Ramos (cell line): ENCODE results near the gene SBK2.
"Not testable (repeated sequence)": the region's sequence is repeated elsewhere in the genome, so short reads cannot be mapped to it uniquely, and the experiment has no call there.

Source experiments
- in situ Hi-C: fragments of 300-500 bp; cut with MboI; formaldehyde crosslinking; loops from one replicate; pipeline ENCODE4 v1.14.3; 2022; ENCODE audit warnings: low sequenced_read_pairs; ENCODE audit not compliant: unreplicated experiment

SBK2 gene

DNA sequence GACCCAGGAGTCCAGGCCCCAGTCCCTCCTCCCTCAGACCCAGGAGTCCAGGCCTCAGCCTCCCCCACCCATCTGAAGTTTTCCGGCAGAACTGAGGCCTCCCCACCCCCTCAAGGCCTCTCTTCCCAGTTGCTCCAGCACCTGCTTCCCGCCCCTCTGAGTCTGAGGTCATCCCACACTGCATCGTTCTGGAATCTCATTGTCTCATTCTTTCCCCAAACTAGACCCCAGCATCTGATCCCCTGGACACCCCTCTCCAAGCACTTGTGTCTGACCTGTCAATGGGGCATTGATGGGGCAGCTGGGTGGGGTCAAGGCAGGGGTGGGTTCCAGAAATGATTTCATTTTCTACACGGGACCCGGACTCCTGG is 793 bp upstream of the SBK2 start:
- in situ Hi-C loops: no loop called here

DNA sequence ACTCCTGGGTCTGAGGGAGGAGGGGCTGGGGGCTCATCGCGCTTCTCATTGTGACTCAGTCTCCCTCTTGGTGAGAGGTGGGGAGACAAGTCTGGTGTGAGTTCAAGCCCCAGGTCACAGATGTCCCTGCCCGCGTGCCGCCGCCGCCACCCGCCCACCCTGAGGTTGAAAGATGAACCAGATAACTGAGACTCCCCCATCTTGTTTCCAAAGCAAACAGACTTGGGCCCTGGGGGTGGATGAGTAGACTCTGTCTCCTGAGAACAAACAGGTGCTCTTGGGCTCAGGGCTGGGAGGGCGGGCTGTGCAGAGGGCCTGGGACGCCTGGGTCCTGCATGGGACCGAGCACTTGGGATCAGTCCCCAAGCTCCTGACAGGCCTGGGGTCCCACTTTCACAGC is 567 bp downstream of the SBK2 start:
- in situ Hi-C loops: no loop called here

DNA sequence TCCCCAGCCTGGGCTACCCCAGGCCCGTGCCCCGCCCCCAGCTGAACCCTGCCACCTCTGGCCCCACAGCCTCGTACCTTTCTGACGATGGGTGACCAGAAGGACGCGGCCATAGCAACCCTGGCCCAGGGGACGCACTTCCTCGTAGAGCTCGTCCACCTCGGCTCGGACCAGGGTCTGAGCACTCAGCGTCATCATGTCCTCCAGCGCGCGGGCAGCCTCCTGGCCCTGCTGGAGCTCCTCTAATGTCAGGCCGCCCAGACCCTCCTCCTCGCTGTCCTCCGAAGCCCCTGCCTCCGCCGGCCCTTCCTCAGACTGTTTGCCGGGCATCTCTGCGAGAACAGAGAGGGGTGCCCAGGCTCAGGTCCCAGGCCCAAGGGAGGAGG is 975 bp downstream of the SBK2 start:
- in situ Hi-C loops: no loop called here

DNA sequence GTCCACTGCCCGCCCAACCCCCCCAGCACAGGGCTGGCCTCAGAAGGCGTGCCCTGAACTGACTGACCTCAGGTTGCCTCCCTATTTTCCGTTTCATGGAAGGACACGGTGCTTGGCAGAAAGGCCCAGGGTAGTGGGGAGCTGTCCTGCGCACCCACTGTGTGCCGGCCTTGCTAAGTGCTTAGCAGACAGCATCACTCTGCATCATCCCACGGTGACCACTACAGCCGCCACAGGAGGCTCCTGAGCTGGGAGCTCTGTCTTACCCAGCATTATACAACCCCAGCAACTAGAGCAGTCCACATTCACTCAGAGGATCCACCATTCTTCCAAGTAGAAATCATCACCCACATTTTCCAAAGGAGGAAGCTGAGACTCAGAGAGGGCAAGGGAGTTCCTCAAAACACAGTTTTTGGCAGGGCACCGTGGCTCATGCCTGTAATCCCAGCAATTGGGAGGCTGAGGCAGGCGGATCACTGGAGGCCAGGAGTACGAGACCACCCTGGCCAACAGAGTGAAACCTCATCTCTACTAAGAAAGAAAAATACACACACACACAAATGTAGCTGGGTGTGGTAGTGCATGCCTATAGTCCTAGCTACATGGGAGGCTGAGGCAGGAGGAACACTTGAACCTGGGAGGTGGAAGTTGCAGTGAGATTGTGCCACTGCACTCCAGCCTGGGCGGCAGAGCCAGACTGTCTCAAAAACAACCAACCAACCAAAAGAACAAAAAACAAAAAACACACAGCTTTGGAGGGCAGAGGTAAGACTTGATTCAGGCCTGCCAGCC is 1.6 kb downstream of the SBK2 start:
- in situ Hi-C loops: no loop called here

DNA sequence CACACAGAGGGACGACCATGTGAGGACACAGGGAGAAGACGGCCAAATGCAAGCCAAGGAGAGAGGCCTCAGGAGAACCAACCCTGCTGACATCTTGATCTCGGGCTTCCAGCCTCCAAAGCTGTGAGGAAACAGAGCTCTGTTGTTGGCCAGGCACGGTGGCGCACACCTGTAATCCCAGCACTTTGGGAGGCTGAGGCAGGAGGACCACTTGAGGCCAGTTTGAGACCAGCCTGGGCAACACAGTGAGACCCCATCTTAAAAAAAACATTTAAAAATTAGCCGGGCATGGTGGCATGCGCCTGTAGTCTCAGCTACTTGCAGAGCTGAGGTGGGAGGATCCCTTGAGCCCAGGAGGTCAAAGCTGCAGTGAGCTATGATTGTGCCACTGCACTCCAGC is 2.7 kb downstream of the SBK2 start:
- in situ Hi-C loops: not testable (repeated sequence)

DNA sequence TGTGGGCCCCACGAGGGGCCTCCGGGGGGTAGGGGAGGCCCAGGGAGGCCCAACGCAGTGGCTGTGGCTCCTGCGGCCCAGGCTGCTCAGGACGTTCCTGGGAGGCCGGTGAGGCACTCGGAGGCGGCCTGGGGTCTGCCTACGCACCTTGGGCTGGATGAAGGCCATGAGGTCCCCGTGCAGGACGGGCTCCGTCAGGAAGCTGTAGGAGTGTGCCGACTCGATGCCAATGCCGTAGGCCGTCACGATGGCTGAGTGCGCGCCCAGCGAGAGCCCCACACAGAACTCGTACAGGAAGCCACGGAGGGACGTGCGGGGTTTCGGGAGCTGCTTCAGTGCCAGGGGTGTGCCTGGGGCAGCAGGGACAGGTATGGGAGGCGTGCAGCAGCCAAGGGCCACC is 5.9 kb downstream of the SBK2 start:
- in situ Hi-C loops: no loop called here

DNA sequence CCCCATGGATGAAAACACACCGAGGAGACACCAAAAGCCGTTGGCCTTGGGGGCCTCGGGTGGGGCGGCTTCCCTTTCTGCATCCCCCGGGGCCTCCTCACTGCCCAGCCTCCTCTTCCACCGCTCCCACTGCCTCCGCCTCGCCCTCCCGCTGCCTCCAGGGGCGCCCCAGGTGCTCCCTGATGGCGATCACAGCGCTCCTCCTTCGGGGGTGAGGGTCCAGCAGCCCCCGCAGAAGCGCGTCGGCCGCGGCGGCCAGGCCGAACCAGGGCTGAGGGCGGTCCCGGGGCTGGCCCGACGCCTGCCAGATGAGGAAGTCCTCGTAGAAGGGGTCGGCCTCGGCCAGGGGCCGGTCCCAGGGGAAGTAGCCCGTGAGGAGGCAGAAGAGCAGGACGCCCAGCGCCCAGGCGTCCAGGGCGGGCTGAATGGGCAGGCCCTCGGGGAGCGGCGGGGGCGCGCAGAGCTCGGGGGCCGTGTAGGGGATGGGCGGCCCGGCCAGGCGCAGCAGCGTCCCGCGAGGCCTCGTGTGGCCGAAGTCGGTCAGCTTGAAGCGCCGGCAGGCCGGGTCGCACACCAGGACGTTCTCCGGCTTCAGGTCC is 7.2 kb downstream of the SBK2 start:
- in situ Hi-C loops: no loop called here

DNA sequence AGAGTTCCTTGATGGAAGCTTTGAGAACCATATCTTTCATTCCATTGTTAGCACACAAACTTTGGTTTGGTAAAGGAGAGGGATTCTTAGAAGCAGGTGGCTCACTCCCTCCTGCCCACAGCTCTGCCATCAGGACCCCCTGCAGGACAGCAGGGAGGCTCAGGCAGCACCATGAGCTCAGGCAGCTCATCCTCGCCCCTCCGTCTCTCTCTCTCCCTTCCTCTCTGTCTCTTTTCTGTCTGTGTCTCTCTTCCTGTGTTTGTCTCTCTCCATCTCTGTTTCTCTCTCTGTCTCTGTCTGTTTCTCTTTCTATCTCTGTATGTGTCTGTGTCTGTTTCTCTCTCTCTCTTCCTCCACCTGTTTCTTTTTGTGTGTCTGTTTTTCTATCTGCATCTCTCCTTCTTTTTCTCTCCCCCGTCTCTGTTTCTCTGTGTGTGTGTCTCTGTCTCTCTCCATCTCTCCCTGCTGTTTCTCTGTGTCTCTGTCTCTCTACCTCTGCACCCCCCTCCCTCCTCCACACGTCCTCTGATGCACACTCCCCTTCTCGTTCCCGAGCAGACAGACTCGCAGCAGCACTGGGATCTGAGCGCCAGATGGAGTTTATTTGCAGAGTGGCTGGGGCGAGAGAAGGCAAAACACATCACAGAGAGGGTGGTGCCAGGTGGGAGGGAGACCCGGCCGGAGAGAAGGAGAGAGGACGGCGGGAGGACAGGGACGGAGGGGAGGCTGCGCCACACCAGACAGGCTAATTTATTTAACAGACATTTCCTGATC is 8.7 kb downstream of the SBK2 start:
- in situ Hi-C loops: no loop called here

DNA sequence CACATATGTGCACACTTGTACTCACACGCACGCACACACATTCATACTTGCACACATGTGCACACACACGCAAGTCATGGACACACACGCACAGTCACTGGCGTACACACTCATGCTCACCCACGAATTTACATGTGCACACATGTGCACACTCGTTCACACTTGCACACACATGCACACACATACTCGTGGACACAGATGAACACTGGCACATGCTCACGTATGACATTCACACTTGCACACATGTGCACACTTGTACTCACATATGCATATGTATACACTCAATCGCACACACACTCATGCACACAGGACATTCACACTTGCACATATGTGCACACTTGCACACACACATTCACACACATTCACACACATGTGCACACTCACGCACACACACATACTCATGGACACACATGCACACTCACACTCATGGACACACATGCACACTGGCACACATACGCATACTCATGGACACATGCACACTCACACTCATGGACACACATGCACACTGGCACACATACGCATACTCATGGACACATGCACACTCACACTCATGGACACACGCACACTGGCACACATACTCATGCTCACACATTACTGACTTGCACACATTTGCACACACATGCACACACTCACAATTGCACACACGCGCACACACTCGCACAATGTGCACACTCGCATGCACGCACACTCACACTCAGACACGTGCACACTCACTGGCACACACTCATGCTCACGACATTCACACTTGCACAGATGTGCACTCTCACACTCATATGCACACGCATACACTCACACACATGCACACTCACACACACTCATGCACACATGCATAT is 9.5 kb downstream of the SBK2 start:
- in situ Hi-C loops: no loop called here

DNA sequence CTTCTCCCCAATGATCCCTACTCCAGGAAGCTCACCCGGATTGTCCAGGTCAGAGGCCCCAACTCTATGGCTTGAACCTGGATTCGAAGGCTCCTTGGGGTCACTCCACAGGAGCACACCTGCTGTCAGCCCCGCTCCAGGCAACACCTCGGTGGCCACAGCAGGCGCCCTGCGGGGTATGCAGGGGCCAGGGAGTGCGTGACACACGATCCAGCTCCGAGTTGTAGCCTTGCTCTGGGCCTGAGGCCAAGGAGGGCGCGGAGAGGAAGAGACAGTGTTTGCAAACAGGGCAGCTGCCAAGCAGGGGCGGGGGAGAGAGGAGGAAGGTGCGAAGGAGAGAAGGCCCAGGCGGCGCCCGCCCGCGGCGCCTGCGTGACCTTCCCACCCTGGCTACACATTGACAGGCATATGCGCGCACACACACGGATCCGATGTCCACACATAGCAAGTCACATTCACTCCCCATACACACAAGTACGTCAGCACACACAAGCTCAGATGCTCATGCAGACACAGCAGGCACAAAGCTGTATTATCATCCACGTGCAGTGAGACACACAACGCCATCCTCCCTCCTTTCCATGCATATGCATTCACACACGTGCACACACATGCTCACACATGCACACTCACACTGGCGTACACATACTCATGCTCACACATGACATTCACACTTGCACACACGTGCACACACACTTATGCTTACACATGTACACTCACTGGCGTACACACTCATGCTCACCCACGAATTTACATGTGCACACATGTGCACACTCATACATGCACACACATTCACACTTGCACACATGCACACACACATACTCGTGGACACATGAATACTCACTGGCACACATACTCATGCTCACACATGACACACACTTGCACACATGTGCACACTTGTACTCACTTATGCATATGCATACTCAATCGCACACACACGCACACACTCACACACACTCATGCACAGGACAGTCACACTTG is 10.4 kb downstream of the SBK2 start:
- in situ Hi-C loops: no loop called here

DNA sequence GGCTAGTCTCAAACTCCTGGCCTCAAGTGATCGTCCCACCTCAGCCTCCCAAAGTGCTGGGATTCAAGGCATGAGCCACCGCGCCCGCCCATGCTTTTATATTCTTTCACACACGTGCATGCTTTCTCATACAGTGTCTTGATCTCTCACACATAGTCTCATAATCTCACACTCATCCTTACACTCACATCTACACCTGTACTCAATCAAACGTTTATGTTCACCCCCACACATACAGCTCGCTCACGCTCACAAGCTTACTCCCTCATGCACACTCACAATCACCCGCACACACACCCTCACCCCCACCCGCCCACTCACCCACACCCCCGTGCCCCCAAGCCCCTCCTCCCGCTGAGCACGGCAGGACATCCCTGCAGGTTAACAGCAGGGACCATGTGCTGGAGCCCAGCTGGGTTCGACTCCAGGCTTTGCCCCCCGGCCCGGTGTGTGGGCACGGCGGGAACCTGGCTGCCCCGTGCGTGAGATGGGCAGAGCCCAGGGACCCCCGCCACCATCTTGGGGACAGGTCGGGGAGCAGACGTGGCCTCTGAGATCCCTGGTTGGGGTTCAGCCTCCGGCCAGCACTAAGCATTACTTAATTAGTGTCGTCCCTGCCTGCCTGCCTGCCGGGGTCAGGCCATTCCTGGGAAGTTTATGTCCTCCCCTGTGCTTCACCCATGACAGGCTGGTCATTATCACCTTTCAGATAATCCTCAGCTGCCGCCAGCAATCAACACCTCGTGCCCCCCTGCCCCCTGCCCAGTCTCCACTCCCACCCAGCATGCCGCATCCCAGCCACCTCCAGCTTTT is 11.4 kb downstream of the SBK2 start:
- in situ Hi-C loops: no loop called here

DNA sequence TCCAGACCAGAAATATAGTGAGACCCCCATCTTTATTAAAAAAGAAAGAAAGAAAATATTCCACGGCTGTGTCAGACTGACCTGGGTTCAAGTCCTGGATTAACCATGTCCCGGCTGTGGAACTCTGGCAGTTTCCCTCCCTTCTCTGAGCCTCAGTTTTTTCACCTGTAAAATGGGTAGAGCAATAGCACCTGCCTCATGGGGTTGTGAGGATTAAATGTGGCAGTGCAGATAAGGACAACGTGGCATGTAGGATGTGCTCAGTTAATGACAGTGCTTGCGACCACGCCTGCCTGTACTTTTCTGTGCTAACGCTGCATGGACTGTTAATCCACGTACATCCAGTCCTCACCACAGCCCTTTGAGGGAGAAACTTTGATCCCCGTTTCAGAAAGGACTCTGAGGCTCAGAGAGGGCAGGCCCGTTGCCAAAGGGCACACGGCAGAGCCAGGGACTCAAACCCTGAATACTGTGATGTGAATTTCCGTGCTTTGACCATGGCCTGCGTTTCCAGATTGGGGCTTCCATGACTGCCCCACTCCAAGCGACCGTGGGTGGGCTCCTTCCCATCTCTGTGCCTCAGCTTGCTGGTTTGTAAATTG is 16.1 kb downstream of the SBK2 start:
- in situ Hi-C loops: no loop called here

DNA sequence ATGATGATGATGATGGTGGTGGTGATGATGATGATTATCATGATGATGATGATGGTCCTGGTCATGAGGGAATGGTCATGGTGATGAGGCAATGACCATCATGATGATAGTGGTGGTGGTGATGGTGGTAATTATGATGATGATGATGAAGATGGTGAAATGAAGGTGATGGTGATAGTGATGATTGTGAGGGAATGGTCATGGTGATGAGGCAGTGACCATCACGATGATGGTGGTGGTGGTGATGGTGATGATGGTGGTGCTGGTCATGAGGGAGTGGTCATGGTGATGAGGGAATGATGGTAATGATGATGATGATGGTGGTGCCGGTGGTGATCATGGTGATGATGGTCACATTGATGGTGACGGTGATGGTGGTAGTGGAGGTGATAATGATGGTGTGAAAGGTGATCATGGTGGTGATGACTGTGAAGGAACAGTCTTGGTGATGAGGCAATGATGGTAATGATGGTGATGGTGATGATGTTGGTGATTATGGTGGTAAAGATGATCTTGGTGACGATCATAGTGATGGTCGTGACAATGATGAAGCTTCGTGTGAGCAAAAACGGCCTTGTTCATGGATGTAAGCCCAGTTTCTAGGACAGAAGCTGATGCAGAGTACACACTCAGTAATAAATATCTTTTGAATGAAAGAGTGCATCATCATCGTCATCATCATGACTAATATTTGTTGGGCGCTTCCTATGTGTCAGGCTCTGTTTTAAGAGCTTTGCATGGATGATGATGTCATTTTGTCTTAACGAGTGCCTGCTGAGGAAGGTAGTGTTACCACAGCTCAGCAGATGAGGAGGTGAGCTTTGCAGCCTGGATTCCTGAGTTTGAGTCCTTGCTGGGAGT is 17.3 kb downstream of the SBK2 start:
- in situ Hi-C loops: loop anchor here (5.0 to 10.0 kb wide), 2 partner anchors 108 to 285 kb away; no protein-coding TSS in a partner anchor

DNA sequence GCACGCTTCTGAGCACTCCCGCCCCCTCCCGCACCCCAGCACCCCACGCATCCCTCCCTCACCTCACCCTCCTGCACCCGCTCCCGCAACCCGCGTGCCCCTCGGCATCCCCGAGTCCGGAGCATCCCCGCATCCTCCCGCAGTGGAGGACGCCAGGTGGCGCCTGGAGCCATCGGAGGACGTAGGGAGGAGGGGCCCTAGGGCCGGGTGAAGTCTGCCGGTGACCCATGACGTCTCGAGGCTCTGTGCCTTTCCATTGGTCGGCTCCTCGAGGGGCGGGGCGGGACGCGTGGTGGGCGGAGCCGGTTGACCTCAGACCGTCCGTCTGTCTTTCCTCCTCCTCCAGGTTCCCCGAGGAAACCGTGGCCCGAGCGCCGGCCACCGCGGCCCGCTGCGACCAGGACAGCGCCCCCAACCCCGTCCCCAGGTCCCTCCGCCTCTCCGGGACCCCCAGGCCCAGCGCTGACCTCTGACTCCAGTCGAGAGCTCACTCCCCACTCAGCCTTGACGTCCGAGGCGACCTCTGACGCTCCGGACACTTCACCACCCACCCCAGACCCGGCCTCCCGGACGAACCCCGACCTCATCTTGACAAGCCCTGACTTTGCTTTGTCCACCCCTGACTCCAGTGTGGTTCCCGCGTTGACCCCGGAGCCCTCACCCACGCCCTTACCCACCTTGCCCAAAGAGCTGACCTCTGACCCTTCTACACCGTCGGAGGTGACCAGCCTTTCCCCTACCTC is 19.9 kb downstream of the SBK2 start:
- in situ Hi-C loops: loop anchor here (5.0 to 10.0 kb wide), 2 partner anchors 110 to 288 kb away; no protein-coding TSS in a partner anchor

DNA sequence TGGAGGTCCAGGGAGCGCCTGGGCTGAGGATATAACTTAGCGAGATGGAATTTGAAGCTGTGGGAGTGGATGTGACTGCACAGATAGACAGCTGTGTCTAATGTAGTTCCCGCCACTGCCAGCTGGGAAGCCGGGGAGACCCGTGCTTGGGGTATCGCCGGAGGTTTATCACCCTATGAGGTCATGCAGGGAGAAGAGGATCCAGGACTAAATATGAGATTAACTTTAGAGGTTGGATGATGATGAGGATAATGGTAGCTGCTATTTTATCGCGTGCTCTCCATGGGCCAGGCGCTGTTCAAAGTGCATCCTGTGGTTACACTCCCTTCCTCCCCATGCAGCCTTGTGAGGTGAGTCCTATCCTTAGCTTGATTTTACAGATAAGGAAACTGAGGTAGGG is 28.8 kb downstream of the SBK2 start:
- in situ Hi-C loops: no loop called here

DNA sequence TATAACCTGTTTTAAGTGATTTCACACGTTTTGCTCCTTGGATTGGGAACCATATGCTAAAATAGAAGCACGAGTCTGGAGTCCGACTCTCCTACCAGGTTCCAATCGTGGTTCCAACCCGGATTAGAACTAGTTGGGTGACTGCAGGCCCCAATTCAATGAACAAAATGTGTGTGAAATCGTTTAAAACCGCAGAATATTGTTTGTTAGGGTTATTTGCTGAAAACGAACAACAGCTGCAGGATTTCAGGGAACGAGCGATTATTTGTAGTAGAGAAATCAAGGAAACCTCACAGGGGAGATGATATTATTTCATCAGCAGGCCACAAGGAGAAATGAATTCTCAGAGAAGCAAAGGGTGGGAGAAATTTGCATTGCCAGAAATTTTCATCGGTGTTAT is 32.0 kb downstream of the SBK2 start:
- in situ Hi-C loops: no loop called here

DNA sequence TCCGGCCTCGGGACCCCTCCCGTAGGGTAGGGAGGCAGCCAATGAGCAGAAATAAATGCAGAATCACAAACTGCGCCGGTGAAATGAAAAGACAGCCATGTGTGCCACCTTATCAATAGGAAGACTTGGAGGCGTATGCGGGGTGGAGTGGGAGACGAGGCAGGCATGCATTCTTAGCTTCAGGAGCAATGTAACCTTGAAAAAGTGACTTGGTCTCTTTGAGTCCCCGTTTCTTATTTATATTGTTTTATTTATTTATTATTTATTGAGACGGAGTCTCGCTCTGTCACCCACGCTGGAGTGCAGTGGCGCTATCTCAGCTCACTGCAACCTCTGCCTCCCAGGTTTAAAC is 32.7 kb downstream of the SBK2 start:
- in situ Hi-C loops: no loop called here
